Thymus (tissue), 11 donors: Measurements from ENCODE around the gene CAMTA1. TPM values are rescaled to one million over a fixed set of nuclear protein-coding genes. Genes with fewer than 3 reads are reported as not detected.
"Not testable (repeated sequence)": the region's sequence is repeated elsewhere in the genome, so short reads cannot be mapped to it uniquely, and the experiment has no call there.

ENCODE experiments used
- DNase-seq, 9 donors: peaks; one replicate each; pipeline ENCODE4 v3.0.0-alpha.2; 2013; ENCODE audit warnings: low spot score in 9 of 9, low read depth in 6 of 9, missing footprints in 1 of 9
- H3K27ac ChIP-seq, 2 donors: one replicate each; pipeline ENCODE4 v1.5.1; 2013; ENCODE audit warnings: control low read depth in 1 of 2, low read depth in 1 of 2, low read length in 1 of 2, mild to moderate bottlenecking in 1 of 2, moderate library complexity in 1 of 2
- H3K27me3 ChIP-seq, 2 donors: one replicate each; pipeline ENCODE4 v1.5.1; 2013; ENCODE audit warnings: low read length in 1 of 2; ENCODE audit not compliant: control insufficient read depth in 2 of 2, insufficient read depth in 1 of 2
- H3K36me3 ChIP-seq, 2 donors: one replicate each; pipeline ENCODE4 v1.5.1; 2013; ENCODE audit warnings: low read length in 1 of 2, mild to moderate bottlenecking in 1 of 2, moderate library complexity in 1 of 2; ENCODE audit not compliant: control insufficient read depth in 2 of 2, insufficient read depth in 2 of 2
- H3K4me1 ChIP-seq, 2 donors: one replicate each; pipeline ENCODE4 v1.5.1; 2013; ENCODE audit warnings: low read length in 2 of 2; ENCODE audit not compliant: control insufficient read depth in 2 of 2, insufficient read depth in 2 of 2
- H3K4me3 ChIP-seq, 2 donors: one replicate each; pipeline ENCODE4 v1.5.1; 2013; ENCODE audit warnings: low read length in 2 of 2, control low read depth in 1 of 2, mild to moderate bottlenecking in 1 of 2
- H3K9me3 ChIP-seq, 2 donors: one replicate each; pipeline ENCODE4 v1.5.1; 2013; ENCODE audit warnings: low read length in 1 of 2, mild to moderate bottlenecking in 1 of 2; ENCODE audit not compliant: control insufficient read depth in 2 of 2, insufficient read depth in 1 of 2
- WGBS: extraction: QIAGEN DNeasy Blood & Tissue Kit; methylation state at CpG from one replicate; pipeline ENCODE4 v1.1.7; 2013; 5-methylcytosine and 5-hydroxymethylcytosine counted together
- polyA plus RNA-seq: library from polyadenylated mRNA; stranded (reverse); fragments of 200-250 nt; gene quantifications from one replicate; pipeline ENCODE4 v1.2.3, GENCODE V29; 2013
- total RNA-seq: library from RNA; stranded (reverse); fragments of 120-200 nt; gene quantifications from one replicate; pipeline ENCODE4 v1.2.4, GENCODE V29; 2013
- donor health status: healthy.

The CAMTA1 gene
- total and polyA plus RNA-seq, 2 donors = 32.0 to 158 TPM

DNA sequence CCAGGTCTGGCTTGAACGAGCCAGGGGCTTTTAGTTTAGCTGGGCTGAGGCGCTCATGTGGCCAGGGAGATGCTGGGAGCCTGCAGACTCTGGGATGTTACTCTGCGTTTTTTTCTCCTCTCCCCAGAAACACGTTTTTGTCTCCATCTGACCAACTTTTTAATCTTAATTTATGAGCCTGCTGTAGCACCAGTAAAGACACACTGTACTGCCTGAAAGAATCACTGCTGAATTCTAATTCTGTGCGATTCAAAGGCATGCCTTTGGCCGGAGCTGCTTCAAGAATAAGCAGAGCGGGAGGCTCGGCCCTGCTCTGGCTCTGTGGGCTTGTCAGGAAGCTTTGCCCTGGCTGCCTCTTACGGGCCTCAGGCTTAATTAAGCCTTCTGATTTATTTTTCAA is 129.5 kb downstream of the CAMTA1 start:
- H3K36me3 ChIP-seq = no peaks in the 10 kb centered on the region
- H3K4me1 ChIP-seq = peaks cover 9 to 29% of the 10 kb centered on the region in 2 donors
- H3K9me3 ChIP-seq = no peaks in the 10 kb centered on the region
- H3K4me3 ChIP-seq = no peak overlapping the region
- no peaks in the 10 kb centered on the region for H3K27me3 ChIP-seq
- 86% methylated on average over 9 of the region's 9 CpGs for WGBS
- DNase-seq = no peak
- no peak overlapping the region for H3K27ac ChIP-seq

DNA sequence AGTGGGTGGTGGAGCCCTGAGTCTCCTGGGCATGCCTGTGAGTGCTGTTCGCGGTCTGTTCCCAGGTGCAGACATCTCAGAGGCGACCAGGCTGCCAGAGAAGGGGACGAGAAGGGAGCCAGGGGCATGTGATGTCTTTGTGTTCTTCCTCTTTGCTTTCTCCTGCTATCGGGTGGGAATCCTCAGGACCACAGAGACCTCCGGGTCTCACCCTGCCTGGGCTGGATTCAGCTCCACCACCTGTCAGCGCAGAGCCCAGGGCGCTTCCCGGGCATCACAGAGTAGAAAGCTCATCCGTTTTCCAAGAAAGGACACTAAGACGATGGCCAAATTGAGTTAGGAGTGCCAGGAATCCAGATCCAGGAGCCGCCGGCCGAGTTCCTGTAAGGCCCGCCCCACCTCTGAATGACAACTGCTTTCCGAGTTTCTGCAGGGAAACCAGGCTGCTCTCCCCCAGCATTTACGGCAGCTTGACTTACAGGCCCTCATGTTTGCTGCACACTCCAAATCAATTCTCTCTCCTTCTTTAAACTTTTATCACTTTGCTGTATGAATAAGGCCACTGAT is 130.8 kb downstream of the CAMTA1 start:
- no peak overlapping the region for H3K4me3 ChIP-seq
- no peak for DNase-seq
- WGBS = 80% methylated on average over 17 of the region's 17 CpGs
- H3K27me3 ChIP-seq = no peaks in the 10 kb centered on the region
- H3K9me3 ChIP-seq = peaks cover 0 to 1% of the 10 kb centered on the region in 2 donors
- H3K4me1 ChIP-seq = peaks cover 9 to 29% of the 10 kb centered on the region in 2 donors
- no peak overlapping the region for H3K27ac ChIP-seq
- no peaks in the 10 kb centered on the region for H3K36me3 ChIP-seq

DNA sequence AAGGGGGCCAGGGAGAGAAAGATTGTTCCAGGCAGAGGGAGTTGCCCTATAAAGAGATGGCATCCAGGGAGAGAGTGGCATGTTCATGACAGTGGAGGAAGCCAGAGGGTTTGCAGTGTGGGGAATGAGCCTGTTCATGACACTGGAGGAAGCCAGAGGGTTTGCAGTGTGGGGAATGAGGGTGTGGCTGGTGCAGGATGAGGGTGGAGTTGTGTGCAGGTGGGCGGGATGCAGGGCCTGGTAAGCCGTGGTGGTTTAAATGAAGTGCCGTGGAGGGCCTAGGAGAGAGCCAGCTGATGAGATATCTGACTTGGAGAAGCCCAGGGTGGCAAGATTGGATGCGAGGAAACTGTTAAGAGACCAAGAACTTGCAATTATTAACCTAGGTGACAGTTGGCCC is 131.8 kb downstream of the CAMTA1 start:
- Histone ChIP-seq H3K27ac (no peak overlapping the region), H3K36me3 (no peaks in the 10 kb centered on the region), H3K9me3 (peaks cover 0 to 1% of the 10 kb centered on the region in 2 donors), H3K4me3 (no peak overlapping the region), H3K27me3 (no peaks in the 10 kb centered on the region), H3K4me1 (peaks cover 9 to 29% of the 10 kb centered on the region in 2 donors)
- DNase-seq = no peak
- 53% methylated on average over 4 of the region's 4 CpGs for WGBS

DNA sequence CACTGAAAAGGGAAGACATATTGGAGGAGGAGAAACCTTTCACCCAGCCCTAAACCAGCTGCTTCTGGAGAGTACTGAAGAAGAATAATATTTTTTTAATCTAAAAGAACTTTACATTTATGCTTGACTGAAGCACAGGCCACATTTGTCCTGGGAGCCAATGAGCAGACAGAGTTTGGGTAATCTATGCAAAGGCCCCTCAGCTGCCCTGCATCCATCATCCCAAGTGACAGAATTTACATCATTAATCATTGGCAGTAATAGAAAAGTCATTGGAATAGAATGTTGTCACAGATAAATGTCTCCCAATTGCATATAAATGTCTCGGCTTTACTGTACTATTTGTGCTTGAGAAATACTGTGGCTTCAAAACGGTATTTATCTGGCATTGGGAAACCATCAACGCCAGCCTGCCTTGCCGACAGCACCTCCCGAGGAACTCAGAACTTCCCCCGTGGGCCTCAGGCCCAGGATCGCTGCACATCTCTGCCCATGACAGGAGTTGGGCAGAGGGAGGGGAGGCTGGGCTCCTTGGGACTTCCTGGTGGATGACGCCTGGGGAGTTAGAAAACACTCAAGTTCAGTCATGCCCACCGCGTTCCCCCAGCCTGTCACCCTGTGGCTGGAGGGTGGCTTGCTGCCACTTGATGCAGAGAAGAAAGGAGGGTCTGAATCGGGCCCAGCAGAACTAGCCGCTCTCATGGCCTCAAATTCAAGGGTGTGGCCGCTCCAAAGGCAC is 133.1 kb downstream of the CAMTA1 start:
- Histone ChIP-seq H3K9me3 (peaks cover 0 to 1% of the 10 kb centered on the region in 2 donors), H3K27me3 (no peaks in the 10 kb centered on the region), H3K27ac (peak overlapping the region; percentile 68 to 86), H3K4me3 (no peak overlapping the region), H3K4me1 (peaks cover 9 to 31% of the 10 kb centered on the region in 2 donors), H3K36me3 (no peaks in the 10 kb centered on the region)
- 84% methylated on average over 13 of the region's 13 CpGs for WGBS
- peak in 1 of 9 donors; percentile 18 for DNase-seq

DNA sequence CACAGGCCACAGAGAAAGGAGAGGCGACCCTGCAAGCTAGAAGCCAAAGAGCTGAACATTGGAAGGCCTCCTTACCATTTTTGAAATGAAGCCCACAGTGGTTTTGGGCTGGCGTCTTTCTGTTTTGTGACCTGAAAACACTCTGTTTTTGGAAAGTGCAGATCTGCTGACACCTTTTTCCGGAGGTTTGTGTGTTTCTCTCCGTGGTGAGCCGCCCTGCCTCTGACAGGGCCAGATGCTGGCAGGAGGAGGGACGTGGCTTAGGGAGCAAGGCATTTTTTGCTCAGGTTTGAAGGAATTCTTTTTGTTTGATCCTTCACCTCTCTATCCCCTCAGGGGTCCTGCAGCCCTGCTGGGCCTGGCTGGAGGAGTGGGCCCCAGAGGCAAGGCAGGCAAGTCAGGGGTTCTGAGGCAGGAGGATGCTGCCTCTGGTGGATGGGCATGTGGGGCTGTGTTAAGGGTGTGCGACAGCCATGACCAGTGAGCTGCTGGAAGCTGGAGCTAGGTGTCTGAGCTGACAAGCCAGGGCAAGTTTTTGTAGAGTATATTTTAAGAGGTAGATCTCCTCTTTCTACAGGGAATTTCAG is 133.8 kb downstream of the CAMTA1 start:
- no peaks in the 10 kb centered on the region for H3K36me3 ChIP-seq
- no peaks in the 10 kb centered on the region for H3K27me3 ChIP-seq
- peaks cover 9 to 31% of the 10 kb centered on the region in 2 donors for H3K4me1 ChIP-seq
- peaks cover 0 to 1% of the 10 kb centered on the region in 2 donors for H3K9me3 ChIP-seq
- peak overlapping the region in 1 of 2 donors; percentile 16 for H3K4me3 ChIP-seq
- H3K27ac ChIP-seq = peak overlapping the region; percentile 68 to 86
- WGBS = 69% methylated on average over 7 of the region's 7 CpGs
- DNase-seq = no peak

DNA sequence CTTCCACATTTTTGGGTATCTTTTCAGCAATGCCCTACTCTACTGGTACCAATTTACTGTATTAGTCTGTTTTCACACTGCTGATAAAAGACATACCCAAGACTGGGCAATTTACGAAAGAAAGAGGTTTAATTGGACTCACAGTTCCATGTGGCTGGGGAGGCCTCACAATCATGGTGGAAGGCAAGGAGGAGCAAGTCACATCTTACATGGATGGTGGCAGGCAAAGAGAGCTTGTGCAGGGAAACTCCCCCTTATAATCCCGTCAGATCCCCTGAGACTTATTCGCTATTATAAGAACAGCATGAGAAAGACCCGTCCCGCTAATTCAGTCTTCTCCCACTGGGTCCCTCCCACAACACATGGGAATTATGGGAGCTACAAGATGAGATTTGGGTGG is 136.3 kb downstream of the CAMTA1 start:
- 97% methylated on average over 5 of the region's 5 CpGs for WGBS
- not testable (repeated sequence) for H3K4me3 ChIP-seq, H3K9me3 ChIP-seq, H3K27ac ChIP-seq, H3K27me3 ChIP-seq, H3K36me3 ChIP-seq, DNase-seq
- peaks cover 3 to 27% of the 10 kb centered on the region in 2 donors for H3K4me1 ChIP-seq

DNA sequence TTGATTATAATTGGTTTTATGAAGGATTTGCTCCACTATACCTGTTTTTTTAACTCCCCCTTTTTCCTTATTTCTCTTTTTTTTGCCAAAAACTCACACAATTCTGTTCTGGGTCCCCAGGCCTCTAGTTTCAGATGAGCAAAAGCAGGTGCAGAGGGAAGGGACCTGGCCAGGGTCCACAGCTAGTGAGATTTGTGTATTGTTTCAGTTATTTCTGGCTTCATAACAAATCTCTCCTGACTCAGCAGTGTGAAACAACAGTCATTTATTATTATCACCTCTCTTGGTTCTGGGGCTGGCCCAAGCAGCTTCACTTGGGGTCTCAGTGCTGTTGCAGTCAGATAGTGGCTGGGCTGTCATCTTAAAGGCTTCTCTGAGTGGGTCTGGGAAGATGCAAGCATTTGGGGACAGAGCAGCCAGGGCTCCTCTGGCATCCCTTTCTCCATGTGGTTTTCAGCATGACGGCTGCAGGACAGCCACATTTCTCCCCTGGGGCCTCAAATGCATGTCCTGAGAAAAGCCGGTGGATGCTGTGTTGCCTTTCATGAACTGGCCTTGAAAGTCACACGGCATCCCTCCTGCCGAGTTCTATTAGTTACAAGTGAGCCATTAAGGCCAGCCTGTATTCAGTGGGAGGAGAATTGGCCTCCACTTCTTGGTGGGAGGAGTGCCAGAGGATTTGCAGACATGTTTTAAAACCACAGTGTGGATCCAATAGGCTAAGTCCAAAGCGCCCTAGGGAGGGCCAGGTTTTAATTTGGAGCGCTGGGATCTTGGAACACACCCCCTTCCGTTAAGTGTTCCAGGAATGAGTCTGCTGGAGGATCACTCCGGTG is 137.1 kb downstream of the CAMTA1 start:
- no peak overlapping the region for H3K4me3 ChIP-seq
- no peak overlapping the region for H3K27ac ChIP-seq
- 84% methylated on average over 8 of the region's 8 CpGs for WGBS
- DNase-seq = no peak
- no peaks in the 10 kb centered on the region for H3K27me3 ChIP-seq
- peaks cover 0 to 1% of the 10 kb centered on the region in 2 donors for H3K9me3 ChIP-seq
- peaks cover 3 to 24% of the 10 kb centered on the region in 2 donors for H3K4me1 ChIP-seq
- H3K36me3 ChIP-seq = no peaks in the 10 kb centered on the region

DNA sequence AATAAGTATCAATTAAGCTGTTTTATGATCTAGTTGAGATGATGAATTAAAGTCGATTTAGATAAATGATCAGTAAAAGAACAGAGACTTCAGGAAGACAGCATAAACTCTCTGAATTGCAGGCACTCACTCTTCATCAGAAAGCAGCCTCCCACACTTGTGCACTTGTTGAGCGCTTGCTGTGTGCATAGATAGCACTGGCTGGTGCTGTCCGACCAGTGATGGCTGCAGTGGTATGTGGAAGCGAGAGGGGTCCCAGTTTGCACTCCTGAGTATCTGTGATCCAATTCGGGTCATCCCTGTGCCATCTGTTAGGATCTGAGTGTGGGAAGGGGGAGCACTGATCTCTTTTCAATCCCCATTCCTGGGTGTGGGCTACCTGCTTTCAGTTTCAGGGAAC is 137.8 kb downstream of the CAMTA1 start:
- Histone ChIP-seq H3K4me1 (peaks cover 3 to 18% of the 10 kb centered on the region in 2 donors), H3K9me3 (peaks cover 0 to 1% of the 10 kb centered on the region in 2 donors), H3K36me3 (no peaks in the 10 kb centered on the region), H3K4me3 (no peak overlapping the region), H3K27me3 (no peaks in the 10 kb centered on the region), H3K27ac (no peak overlapping the region)
- 94% methylated on average over 5 of the region's 5 CpGs for WGBS
- DNase-seq = no peak
